Neural progenitor cell (in vitro differentiated cells): ENCODE measurements around the gene DIS3L2.

Source experiments
- CTCF ChIP-seq: fragments of 200-600 bp; sonication (generic); IDR thresholded peaks from 2 replicates; pipeline ENCODE4 v1.5.1; 2017; ENCODE audit warnings: antibody characterized with exemption, mild to moderate bottlenecking
- EZH2 ChIP-seq: fragments of 200-600 bp; sonication (generic); IDR thresholded peaks from 2 replicates; pipeline ENCODE4 v1.6.1; 2017; ENCODE audit warnings: antibody characterized with exemption, mild to moderate bottlenecking, moderate library complexity

- no peak for TF ChIP-seq CTCF
- no peak for TF ChIP-seq EZH2
These were observed 48.2 kb downstream of the DIS3L2 start for GRCh38 chr2:232009639-232010274.
